HPDE6-E6E7 (cell line): Measurements from ENCODE around the gene PIH1D2.
"Not testable (repeated sequence)": the region's sequence is repeated elsewhere in the genome, so short reads cannot be mapped to it uniquely, and the experiment has no call there.

Experiments
- DNase-seq: peaks from one replicate; pipeline ENCODE4 v3.0.0; 2011; ENCODE audit warnings: missing footprints; ENCODE audit errors: extremely low spot score

The PIH1D2 gene

DNA sequence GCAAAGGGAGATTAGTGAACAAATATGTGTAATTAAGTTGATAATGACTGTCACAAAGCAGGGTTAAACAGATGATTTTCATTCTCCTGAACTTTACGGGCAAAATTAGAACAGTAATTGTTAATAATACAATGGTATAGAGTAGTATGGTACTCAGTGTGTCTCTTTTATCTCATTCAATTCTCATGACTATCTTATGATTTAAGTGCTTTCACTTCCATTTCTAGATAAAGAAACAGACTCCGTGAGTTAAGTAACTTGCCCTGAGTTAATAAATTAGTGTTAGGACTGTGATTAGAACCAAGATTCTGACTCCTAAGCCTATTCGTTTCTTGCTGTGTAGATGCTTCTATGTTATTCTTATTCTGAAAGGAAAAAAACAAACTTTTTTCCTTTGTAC lies 22.0 kb downstream of the PIH1D2 start:
- no peak for DNase-seq

DNA sequence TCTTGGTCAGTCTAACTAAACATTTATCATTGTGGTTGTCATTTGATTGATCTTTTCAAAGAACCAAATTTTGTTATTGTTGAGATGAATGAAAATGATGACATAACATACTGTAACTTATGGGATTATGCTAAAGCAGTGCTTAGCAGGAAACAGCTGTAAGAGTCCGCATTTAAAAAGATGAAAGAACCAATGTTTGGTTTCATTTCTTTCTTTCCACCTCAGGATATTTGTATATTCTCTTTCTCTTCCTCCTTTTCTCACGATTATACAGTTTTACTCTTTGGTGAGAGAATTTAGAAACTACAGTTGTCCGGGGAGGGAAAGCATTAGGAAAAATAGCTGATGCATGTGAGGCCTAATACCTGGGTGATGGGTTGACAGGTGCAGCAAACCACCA lies 23.1 kb downstream of the PIH1D2 start:
- DNase-seq, result no peak

DNA sequence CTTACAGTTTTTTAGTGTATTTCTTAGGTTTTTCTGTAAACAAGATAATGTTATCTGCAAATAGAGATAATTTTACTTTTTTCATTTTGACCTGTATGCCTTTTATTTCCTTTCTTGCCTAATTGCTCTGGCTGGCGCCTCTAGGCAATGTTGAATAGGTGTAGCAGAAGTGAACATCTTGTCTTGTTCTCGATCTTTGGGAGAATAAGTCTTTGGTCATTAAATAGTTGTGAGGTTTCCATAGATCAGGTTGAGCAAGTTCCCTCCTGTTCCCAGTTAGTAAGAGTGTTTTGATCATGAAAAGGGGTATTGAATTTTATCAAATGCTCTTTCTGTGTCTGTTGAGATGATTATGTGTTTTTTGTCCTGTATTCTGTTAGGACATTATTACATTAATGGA lies 24.0 kb downstream of the PIH1D2 start:
- DNase-seq, result no peak

DNA sequence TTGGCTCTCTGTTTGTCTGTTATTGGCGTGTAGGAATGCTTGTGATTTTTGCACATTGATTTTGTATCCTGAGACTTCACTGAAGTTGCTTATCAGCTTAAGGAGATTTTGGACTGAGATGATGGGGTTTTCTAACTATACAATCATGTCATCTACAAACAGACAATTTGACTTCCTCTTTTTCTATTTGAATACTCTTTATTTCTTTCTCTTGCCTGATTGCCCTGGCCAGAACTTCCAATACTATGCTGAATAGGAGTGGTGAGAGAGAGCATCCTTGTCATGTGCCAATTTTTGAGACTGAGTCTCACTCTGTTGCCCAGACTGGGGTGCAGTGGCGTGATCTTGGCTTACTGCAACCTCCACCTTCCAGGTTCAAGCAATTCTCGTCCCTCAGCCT lies 25.6 kb downstream of the PIH1D2 start:
- DNase-seq, result not testable (repeated sequence)

DNA sequence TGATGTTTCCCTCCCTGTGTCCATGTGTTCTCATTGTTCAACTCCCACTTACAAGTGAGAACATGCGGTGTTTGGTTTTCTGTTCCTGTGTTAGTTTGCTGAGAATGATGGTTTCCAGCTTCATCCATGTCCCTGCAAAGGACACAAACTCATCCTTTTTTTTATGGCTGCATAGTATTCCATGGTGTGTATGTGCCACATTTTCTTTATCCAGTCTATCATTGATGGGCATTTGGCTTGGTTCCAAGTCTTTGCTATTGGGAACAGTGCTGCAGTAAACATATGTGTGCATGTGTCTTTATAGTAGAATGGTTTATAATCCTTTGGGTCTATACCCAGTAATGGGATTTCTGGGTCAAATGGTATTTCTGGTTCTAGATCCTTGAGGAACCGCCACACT lies 27.2 kb downstream of the PIH1D2 start:
- not testable (repeated sequence) for DNase-seq

DNA sequence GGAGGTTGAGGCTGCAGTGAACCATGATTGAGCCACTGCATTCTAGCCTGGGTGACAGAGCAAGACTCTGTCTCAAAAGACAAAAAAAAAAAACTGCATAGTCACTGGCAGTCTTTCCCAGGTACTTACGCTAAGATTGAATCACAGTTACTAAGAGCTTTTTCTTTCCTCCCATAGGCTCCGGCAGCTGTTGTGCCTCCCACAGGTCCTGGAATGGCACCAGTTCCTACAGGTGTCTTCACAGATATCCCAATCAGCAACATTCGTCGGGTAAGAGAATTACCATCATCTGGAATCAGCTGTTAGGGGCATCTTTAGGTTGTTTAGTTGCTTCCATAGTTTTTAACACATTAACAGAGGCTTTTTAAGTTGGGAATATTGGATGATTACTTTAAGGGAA lies 28.9 kb downstream of the PIH1D2 start:
- DNase-seq, result no peak

DNA sequence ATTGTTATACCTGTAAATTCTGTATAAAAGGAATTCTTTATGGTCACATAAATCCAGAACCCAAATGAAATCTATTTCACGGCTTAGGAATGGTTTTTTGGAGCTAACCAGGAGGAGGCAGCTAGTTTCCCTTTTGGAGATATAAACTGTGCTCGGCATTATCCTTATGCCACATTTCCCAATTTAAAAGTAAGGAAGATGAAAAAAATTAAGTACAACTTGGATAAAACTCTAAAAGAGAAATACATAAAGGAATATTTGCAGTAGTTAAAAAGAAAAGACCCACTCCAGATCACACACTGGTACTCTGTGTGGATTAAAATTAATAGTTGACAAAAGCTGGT lies 30.9 kb downstream of the PIH1D2 start:
- no peak for DNase-seq

DNA sequence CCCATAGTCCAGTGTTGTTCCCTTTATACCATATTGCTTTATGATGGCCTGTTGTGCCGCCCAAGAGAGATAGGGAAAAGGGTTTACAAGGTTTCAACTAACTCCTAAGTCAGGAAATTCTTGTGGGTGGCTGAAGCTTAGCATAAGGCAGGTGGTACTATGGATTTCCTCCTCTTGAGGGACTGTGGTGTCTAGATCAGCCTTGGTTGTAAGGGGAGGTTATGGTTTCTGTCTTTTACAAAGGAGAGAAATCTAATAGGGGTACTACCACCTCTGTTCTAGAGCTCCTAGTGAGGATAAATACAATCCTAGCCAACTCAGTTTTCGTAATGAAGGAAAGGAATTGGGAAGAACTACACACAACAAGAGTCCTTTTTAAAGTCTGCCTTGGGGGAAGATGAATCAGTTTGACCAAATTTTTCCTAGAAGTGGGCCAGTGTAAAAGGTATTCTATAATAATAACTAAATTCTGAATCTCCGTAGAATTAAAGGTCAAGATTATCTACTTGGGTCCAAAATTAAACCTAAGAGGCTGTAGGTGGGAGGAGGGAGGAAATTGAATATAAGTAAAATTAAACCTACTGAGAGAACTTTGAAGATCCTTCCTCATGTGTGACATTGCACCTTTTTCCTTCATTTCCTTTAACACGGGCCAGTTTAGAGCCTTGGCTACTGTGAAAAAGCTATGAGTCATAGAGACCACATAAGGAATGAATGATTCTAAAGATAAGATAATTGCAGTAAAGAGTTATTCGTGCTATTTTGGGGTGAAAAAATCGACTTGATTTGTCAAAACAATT lies 31.5 kb downstream of the PIH1D2 start:
- no peak for DNase-seq

DNA sequence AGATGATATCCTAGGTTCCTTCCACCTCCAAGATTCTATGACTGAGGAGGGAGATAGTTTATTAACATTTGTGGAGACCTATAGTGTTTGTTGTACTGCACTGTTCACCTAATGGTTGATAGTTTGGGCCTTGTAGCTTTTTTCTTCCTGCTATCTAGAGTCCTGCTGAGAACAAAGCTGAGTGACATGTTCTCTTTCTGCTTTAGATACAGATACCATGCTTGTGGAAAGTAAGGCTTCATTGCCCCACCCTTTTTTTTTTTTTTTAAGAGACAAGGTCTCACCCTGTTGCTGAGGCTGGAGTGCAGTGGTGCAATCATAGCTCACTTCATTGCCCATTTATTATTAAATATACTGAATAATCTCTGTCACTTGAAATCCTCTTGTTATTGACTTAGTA lies 36.3 kb downstream of the PIH1D2 start:
- DNase-seq, result no peak

DNA sequence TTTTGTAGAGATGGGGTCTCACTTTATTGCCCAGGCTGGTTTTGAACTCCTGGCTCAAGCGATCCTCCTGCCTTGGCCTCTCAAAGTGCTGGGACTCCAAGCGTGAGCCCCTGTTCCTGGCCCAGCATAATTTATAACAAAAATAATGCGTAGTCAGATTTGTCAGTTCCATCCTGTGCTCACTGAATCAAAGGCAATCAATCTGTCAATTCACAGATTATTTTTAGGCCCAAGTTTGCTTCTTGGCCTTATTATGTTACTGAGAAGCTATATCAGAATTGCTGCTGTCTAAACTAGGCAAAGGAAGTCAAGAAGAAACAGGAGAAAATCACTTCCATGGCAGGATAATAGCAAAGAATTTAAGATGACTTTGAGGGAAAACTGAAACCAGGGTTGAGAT lies 39.9 kb downstream of the PIH1D2 start:
- no peak for DNase-seq

DNA sequence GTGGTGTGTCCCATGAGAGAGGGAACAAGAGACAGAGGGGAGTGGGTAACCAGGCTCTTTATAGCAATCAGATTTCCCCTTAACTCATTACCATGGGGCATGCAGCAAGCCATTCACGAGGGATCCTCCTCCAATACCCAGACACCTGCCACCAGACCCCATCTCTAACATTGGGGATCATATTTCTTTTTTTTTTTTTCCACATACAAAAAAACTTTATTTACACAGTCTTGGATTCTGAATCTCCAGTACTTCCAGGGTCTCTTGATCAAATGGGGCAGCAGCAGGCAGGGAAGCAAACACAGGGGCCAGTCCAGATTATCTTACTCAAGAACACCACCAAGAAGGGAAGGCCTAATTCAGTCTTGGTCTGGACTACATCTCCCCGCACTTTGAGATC lies 44.4 kb downstream of the PIH1D2 start:
- no peak for DNase-seq

DNA sequence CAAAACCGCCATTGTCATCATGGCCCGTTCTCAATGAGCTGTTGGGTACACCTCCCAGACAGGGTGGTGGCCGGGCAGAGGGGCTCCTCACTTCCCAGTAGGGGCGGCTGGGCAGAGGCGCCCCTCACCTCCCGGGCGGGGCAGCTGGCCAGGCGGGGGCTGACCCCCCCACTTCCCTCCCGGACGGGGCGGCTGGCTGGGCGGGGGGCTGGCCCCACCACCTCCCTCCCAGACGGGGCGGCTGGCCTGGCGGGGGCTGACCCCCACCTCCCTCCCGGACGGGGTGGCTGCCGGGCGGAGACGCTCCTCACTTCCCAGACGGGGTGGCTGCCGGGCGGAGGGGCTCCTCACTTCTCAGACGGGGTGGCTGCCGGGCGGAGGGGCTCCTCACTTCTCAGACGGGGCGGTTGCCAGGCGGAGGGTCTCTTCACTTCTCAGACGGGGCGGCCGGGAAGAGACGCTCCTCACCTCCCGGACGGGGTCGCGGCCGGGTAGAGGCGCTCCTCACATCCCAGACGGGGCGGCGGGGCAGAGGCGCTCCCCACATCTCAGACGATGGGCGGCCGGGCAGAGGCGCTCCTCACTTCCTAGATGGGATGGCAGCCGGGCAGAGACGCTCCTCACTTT lies 46.9 kb downstream of the PIH1D2 start:
- not testable (repeated sequence) for DNase-seq

DNA sequence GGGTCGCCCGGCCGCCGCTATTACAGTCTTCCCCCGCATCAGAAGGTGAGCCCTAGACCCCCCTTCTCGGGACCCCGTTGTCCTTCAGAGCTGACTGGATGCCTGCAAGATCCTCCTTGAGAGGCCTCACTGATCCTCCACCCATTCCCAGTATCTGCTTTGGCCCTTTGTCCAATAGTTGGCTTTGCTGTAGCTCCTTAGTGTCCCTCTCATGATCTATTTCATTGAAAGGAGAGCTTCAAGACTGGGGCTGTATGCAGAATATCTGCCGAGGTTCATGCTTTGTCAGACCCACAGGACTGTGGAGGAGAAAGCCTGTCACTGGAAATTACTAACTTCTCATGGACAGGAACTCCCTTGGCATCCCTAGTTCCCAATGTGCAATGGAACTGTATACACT lies 48.1 kb downstream of the PIH1D2 start:
- no peak for DNase-seq

DNA sequence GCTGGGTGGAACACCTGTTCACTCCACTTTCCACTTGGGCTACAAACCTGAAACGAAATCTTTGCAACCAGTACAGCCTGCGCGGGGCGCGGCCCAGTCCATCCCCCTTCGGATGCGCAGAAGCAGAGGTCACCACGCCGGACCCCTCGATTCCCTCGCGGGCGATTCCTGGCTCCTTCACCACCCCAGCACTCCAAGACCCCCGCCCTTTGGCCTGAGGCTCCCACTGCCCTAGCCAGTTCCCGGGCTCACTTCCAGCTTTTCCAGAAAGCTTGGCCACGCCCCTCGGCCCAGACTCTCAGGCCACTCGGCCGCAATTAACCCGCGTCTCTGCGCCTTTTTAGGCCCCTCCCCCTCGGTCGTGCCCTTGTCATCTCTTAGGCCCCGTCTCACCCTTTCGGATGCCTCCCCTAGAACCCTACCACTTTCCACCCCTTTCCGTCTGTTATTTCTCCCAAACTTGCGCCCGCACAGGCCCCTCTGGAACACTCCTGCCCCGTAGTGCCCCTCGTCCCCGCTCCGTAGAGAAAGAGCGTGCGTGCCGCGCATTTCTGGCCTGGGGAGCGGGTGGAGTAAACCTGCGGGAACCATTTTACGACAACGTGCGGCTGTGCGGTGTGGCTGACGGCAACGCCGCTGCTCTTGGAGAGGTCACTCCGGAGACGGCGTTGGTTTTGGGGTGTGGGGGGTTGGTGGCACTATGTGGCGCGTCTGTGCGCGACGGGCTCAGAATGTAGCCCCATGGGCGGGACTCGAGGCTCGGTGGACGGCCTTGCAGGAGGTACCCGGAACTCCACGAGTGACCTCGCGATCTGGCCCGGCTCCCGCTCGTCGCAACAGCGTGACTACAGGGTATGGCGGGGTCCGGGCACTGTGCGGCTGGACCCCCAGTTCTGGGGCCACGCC lies 48.8 kb downstream of the PIH1D2 start, which contains the start of gene DLAT:
TSS of gene DLAT (plus strand) at position 636 of the 906 bp plus-strand sequence. CDS start at position 701, 65 bp downstream.
- DNase-seq, result peak; percentile 81

DNA sequence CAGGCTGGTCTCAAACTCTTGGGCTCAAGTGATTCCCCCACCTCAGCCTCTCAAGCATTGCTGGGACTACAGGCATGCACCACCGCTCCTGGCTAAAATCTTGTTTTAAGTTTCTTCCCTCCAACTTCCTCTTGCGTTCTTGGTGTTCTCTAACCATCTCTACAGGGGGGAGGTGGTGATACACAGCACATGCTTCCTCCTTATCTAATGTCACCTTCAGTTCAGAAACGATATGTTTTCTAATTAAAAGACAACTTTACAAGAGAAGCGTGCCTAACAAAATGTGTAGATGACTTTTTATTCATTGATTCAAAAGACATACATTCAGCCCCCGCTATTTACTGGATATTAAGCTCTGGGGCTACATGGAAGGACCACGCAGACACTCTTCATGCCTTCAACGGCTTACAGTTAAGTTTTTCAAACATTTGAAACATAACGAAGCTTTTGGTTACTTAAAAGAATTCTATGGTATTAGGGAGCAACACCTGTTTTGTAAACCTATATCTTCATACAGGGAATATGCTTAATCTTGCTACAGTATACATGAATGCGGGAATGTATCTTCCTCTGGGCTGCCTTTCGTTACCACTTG lies 49.5 kb downstream of the PIH1D2 start:
- no peak for DNase-seq

DNA sequence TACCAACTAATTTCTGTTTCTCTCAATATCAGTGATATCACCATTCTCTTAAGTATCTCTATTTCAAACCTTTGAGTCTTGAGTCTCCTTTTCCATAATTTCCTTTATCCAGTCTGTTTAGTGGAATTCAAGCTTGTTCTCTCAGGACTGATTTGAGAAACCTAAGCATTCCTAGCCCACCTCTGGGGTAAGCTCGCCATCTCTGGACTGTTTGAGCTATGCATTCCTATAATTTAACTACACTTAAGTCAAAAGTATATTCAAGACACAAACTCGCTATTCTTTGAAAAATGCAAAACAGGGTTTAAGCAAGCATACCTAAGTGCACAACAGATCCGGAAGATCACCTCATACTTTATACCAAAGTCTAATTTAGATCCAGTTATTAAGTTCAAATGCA lies 50.7 kb downstream of the PIH1D2 start:
- DNase-seq, result no peak

DNA sequence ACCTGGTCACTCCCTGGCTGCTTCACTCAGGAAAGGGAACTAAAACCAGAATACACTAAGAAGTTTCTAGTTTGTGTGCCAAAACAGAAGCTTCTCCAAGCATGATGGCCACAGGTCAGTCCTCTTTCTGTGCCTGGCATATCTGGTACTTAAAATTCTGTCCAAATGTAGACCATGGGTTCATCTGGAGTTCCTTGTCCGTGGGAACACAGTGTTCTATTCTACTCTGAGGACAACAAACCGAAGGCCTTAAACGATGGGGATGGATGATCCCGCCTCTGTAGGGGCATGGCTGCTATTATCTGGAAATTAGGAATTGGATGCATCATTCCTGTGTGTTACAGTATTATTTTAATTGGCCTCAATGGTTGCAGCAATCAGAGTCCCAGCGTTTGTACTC lies 54.8 kb downstream of the PIH1D2 start:
- no peak for DNase-seq
